K562 (cell line): ENCODE results near the gene CSNK1D. TPM values are rescaled to one million over a fixed set of nuclear protein-coding genes. Genes with fewer than 3 reads are reported as not detected.

Source experiments
- BCLAF1 ChIP-seq, 2 experiments: fragments of 450-650 bp in 1 of 2; IDR thresholded peaks; 2 replicates each; pipeline ENCODE4 v1.6.1; 2011 to 2017; ENCODE audit warnings: low read depth in 2 of 2, antibody characterized with exemption in 1 of 2, borderline replicate concordance in 1 of 2, low read length in 1 of 2, mild to moderate bottlenecking in 1 of 2, mixed read lengths in 1 of 2; ENCODE audit not compliant: control insufficient read depth in 1 of 2
- CREM ChIP-seq: IDR thresholded peaks from 2 replicates; pipeline ENCODE4 v1.6.1; 2014; ENCODE audit warnings: antibody characterized with exemption, low read depth
- CSDE1 ChIP-seq, 2 experiments: fragments of 450-650 bp; IDR thresholded peaks; 2 replicates each; pipeline ENCODE4 v1.6.1; 2016; ENCODE audit warnings: mild to moderate bottlenecking in 1 of 2
- RREB1 ChIP-seq: fragments of 250-450 bp; sonication (Bioruptor Pico); IDR thresholded peaks from 2 replicates; pipeline ENCODE4 v1.4.0; 2020
- TRIM28 ChIP-seq: fragments of 450-650 bp; IDR thresholded peaks from 2 replicates; pipeline ENCODE4 v1.6.1; 2017
- ZBTB33 ChIP-seq: sonication (generic); formaldehyde crosslinking; IDR thresholded peaks from 2 replicates; pipeline ENCODE4 v1.8.1; 2023; ENCODE audit warnings: mild to moderate bottlenecking, missing genetic modification reagents
- ZNF224 ChIP-seq: sonication (generic); formaldehyde crosslinking; IDR thresholded peaks from 2 replicates; pipeline ENCODE4 v1.8.0; 2022; ENCODE audit warnings: mild to moderate bottlenecking, missing genetic modification reagents
- ZNF282 ChIP-seq: sonication (generic); formaldehyde crosslinking; IDR thresholded peaks from 2 replicates; pipeline ENCODE4 v1.8.1; 2023; ENCODE audit warnings: missing genetic modification reagents
- ZNF347 ChIP-seq: fragments of 450-650 bp; formaldehyde crosslinking; IDR thresholded peaks from 2 replicates; pipeline ENCODE4 v1.4.0; 2020; ENCODE audit warnings: low read depth, mild to moderate bottlenecking, moderate library complexity
- ZNF354B ChIP-seq: fragments of 250-450 bp; sonication (Bioruptor Pico); IDR thresholded peaks from 2 replicates; pipeline ENCODE4 v1.4.0; 2020
- ZNF589 ChIP-seq: fragments of 200-800 bp; sonication (Bioruptor generic); IDR thresholded peaks from 2 replicates; pipeline ENCODE4 v1.6.1; 2016; ENCODE audit warnings: low read depth, missing genetic modification characterization, missing compliant biosample characterization
- ZNF76 ChIP-seq: fragments of 250-450 bp; sonication (Bioruptor Pico); IDR thresholded peaks from 2 replicates; pipeline ENCODE4 v1.4.0; 2020; ENCODE audit warnings: mild to moderate bottlenecking, moderate library complexity, borderline replicate concordance
- polyA plus RNA-seq, 8 experiments: library from polyadenylated mRNA; depleted of rRNA in 4 of 8; stranded (reverse) in 5 of 8; unstranded in 3 of 8; fragments of >200 nt; fragmentation: Nextera tagmentation in 2 of 8; fragmentation: Illumina TruSeq in 1 of 8; extraction: Ambion mirVana in 2 of 8; extraction: Trizol in 1 of 8; gene quantifications; 2 replicates each; pipeline versions ENCODE4 v1.2.1 to v1.2.3, GENCODE V29; 2011 to 2014; ENCODE audit warnings: inconsistent platforms in 1 of 8, missing spikeins in 1 of 8
- total RNA-seq, 7 experiments: library from RNA; depleted of rRNA in 6 of 7; stranded (reverse); fragments of >200 nt in 6 of 7; fragmentation: Illumina TruSeq in 2 of 7; extraction: Trizol in 2 of 7; gene quantifications; 2 replicates each; pipeline versions ENCODE4 v1.2.1 to v1.2.3, GENCODE V29; 2011 to 2021; ENCODE audit warnings: low replicate concordance in 1 of 7
- TF ChIP-seq, protein P1 (sequence below): fragments of 250-450 bp; sonication (Bioruptor Pico); IDR thresholded peaks from 2 replicates; pipeline ENCODE4 v1.4.0; 2020; ENCODE audit warnings: borderline replicate concordance

The CSNK1D gene
- total and polyA plus RNA-seq, 9 of the 15 experiments (the other 6 are each of a cell fraction or from before 2014, with no cell fraction given) = 6.5 to 133 (median 41.3) TPM

- TF ChIP-seq RREB1 (CRISPR knock-in tag) = 0 out of 2 replicates have a peak, but pooled peaks have one; percentile 68
- TF ChIP-seq, protein P1, sequence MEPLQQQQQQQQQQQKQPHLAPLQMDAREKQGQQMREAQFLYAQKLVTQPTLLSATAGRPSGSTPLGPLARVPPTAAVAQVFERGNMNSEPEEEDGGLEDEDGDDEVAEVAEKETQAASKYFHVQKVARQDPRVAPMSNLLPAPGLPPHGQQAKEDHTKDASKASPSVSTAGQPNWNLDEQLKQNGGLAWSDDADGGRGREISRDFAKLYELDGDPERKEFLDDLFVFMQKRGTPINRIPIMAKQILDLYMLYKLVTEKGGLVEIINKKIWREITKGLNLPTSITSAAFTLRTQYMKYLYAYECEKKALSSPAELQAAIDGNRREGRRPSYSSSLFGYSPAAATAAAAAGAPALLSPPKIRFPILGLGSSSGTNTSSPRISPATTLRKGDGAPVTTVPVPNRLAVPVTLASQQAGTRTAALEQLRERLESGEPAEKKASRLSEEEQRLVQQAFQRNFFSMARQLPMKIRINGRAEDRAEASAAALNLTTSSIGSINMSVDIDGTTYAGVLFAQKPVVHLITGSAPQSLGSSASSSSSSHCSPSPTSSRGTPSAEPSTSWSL (CRISPR knock-in tag) = no peak; the same call in 1 of the 2 replicates
- TF ChIP-seq CSDE1 (IDR thresholded peaks at IDR 0.05) = no peak; a peak in 1 of 4 replicates
- peak in 1 of 2 experiments; percentile 92; a peak in 1 of 4 replicates for TF ChIP-seq BCLAF1 (IDR thresholded peaks at IDR 0.05; ENCODE audit: borderline replicate concordance in 1 of 2, control insufficient read depth in 1 of 2, low read depth in 2 of 2, low read length in 1 of 2)
- peak; percentile 61; the same call in 1 of the 2 replicates for TF ChIP-seq CREM
- no peak for TF ChIP-seq ZNF354B
- TF ChIP-seq ZBTB33 (CRISPR knock-in tag) = peak; percentile 78
- peak; percentile 75; the same call in 1 of the 2 replicates for TF ChIP-seq ZNF282 (CRISPR knock-in tag)
- no peak for TF ChIP-seq ZNF224 (CRISPR knock-in tag)
- peak; percentile 17; the same call in 1 of the 2 replicates for TF ChIP-seq ZNF76 (CRISPR knock-in tag)
- TF ChIP-seq ZNF589 (CRISPR knock-in tag) = 0 out of 2 replicates have a peak, but pooled peaks have one; percentile 34
- no peak for TF ChIP-seq TRIM28
- TF ChIP-seq ZNF347 (CRISPR knock-in tag) = no peak
Observed at GRCh38 chr17:82212331-82213250, 60.9 kb downstream of the CSNK1D start, which contains the start of gene CCDC57 (continued).
